ENCODE results near the gene OR52B6. TPM values are rescaled to one million over a fixed set of nuclear protein-coding genes. Genes with fewer than 3 reads are reported as not detected.

The OR52B6 gene
- total RNA-seq, 2 experiments from 2014 or later: not detected

DNA sequence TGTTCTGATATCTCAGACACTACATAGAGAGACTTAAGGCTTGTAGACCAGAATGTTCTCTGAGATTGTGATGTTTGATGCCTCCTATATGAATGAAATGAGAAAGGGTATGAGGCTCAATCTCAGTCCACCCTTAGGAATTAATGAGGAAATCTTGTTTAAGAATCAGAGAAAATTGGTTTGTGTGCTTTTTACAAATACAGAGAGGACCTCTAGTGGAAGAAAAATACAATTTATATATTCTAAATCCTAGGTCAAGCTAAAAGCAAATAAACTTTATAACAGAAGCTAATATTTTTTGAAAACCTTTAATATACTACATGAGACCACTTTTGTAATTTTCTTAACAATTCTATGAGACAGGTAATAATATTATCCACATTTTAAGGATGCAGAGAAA, 27.3 kb upstream of the OR52B6 start:
- ATAC-seq (no peak), DNase-seq (no peak)
- peaks cover 2% of the 10 kb centered on the region for H3K36me3 Mint-ChIP-seq (ENCODE audit: low read depth)
- H3K4me3 Mint-ChIP-seq: no peak overlapping the region
- POLR2A ChIA-PET: no interaction called here
- H3K27me3 Mint-ChIP-seq: peaks cover 15% of the 10 kb centered on the region
- H3K27ac Mint-ChIP-seq: no peak overlapping the region
- H3K4me1 Mint-ChIP-seq (ENCODE audit: low read depth): no peaks in the 10 kb centered on the region
- intact Hi-C loops (cut with micrococcal nuclease): no loop called here
- CTCF ChIA-PET: no interaction called here
- H3K9me3 Mint-ChIP-seq: no peaks in the 10 kb centered on the region
- TF ChIP-seq CTCF (IDR thresholded peaks at IDR 0.05): no peak

DNA sequence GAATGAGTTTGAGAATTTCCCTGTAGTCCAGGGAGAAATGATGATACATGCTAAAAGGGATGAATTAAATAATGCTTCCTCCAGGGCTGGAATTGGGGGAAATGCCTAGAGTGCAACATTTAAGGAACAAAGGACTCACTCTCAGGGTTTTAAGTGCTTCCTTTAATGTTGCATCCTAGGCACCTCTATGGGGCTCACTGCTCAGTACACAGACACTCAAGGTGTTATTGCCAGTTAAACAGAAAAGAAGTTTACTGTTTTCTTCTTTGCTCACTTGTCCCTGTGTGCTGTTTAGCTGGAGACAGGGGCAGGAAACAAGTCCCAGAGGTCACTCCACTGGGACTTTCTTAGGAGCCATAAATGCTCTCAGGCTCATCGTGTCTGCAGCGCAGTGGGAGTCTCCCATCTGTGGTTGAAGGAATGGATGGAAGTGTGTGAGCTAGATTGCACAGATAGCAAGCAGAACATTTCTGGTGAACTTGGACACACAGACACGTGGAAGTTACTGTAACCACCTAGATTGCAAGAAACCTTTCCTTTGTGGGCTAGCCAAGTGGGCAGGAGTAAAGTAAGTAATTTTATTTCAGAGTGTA, 24.0 kb upstream of the OR52B6 start:
- Mint-ChIP-seq H3K27me3 (peaks cover 12% of the 10 kb centered on the region), H3K27ac (no peak overlapping the region), H3K36me3 (ENCODE audit: low read depth) (no peaks in the 10 kb centered on the region), H3K4me3 (no peak overlapping the region), H3K4me1 (ENCODE audit: low read depth) (no peaks in the 10 kb centered on the region), H3K9me3 (no peaks in the 10 kb centered on the region)
- intact Hi-C loops (cut with micrococcal nuclease): no loop called here
- no peak for ATAC-seq
- DNase-seq: no peak
- ChIA-PET CTCF (no interaction called here), POLR2A (no interaction called here)
- no peak for TF ChIP-seq CTCF (IDR thresholded peaks at IDR 0.05)

DNA sequence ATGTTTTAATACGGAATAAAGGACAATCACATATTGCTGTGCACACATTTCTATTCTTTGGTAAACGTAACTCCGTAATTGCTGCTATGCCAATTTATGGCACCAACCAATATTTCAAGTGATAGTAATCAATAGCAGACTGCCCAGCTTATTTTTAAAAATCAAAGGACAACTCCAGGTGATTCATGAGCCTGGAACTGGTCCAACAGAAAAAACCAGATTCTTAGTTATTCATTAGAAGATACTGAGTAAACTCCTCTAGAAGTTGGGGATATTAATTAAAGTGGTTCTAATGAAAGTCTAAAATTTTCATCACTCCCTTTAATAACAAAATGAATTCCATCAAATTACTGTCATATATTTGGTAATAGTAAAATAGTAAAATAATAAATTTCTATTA, 22.9 kb upstream of the OR52B6 start:
- no peaks in the 10 kb centered on the region for H3K9me3 Mint-ChIP-seq
- peaks cover 5% of the 10 kb centered on the region for H3K27me3 Mint-ChIP-seq
- H3K4me1 Mint-ChIP-seq (ENCODE audit: low read depth): no peaks in the 10 kb centered on the region
- H3K27ac Mint-ChIP-seq: no peak overlapping the region
- ChIA-PET CTCF (no interaction called here), POLR2A (no interaction called here)
- H3K4me3 Mint-ChIP-seq: no peak overlapping the region
- no peak for TF ChIP-seq CTCF (IDR thresholded peaks at IDR 0.05)
- ATAC-seq (no peak), DNase-seq (no peak)
- no peaks in the 10 kb centered on the region for H3K36me3 Mint-ChIP-seq (ENCODE audit: low read depth)
- intact Hi-C loops (cut with micrococcal nuclease): no loop called here

DNA sequence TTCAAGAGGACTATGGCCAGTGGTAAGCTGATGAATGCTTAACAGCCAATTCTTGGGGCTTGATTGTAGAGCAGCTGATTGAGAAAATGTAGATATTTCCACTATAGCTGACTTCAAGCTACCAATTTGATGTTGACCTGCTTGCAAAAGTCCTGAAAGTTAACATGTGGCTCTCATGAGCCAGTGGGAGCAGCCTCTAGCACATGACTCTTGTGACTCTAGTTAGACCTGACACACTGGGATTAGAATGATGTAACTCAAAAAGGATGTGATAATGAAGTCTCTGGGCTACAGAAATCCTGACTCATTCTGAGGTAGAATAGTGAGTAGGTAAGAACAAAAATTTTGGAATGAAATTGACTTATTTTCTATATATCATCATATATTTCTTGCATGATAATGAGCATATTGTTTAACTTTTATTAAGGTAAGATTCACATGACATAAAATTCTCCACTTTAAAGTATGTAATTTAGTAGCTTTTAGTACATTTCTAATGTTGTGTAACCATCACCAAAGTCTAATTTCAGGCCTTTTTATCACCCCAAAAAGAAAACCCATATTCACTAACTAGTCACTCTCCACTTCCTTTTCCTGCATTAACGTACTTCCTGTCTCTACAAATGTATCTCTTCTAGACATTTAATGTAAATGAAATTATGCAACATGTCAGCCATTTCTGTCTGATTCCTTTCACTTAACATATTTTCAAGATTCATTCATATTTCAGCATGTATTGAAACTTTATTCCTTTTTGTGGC, 16.2 kb upstream of the OR52B6 start:
- no peaks in the 10 kb centered on the region for H3K36me3 Mint-ChIP-seq (ENCODE audit: low read depth)
- POLR2A ChIA-PET: no interaction called here
- no peak overlapping the region for H3K27ac Mint-ChIP-seq
- H3K4me3 Mint-ChIP-seq: no peak overlapping the region
- TF ChIP-seq CTCF (IDR thresholded peaks at IDR 0.05): no peak
- ATAC-seq (peak; percentile 62), DNase-seq (no peak)
- H3K27me3 Mint-ChIP-seq: no peaks in the 10 kb centered on the region
- peaks cover 2% of the 10 kb centered on the region for H3K9me3 Mint-ChIP-seq
- CTCF ChIA-PET: interaction anchor here (1.5 kb wide), 1 partner anchor 88 kb away, joined by 3 read pairs; no protein-coding TSS in a partner anchor
- H3K4me1 Mint-ChIP-seq (ENCODE audit: low read depth): peaks cover 5% of the 10 kb centered on the region
- intact Hi-C loops (cut with micrococcal nuclease): no loop called here

GRCh38 chr11:5574654-5575053, 6.0 kb upstream of the OR52B6 start:
- ATAC-seq (no peak), DNase-seq (no peak)
- Mint-ChIP-seq H3K4me3 (no peak overlapping the region), H3K4me1 (ENCODE audit: low read depth) (no peaks in the 10 kb centered on the region), H3K36me3 (ENCODE audit: low read depth) (no peaks in the 10 kb centered on the region), H3K27me3 (no peaks in the 10 kb centered on the region), H3K27ac (no peak overlapping the region), H3K9me3 (no peaks in the 10 kb centered on the region)
- CTCF ChIA-PET: no interaction called here
- intact Hi-C loops (cut with micrococcal nuclease): no loop called here
- POLR2A ChIA-PET: no interaction called here
- no peak for TF ChIP-seq CTCF (IDR thresholded peaks at IDR 0.05)
